H1 (cell line): ENCODE results near the gene GINS3. TPM values are rescaled to one million over a fixed set of nuclear protein-coding genes. Genes with fewer than 3 reads are reported as not detected.

Experiments
- CTCF ChIA-PET: fragments of 300-600 bp; sonication (Branson Sonifier 250); formaldehyde crosslinking; loops from one replicate; lab custom pipeline; 2021; ENCODE audit not compliant: partially characterized antibody; lab: Charles Lee
- POLR2A ChIA-PET: fragments of 300-600 bp; sonication (Branson Sonifier 250); formaldehyde crosslinking; loops from one replicate; lab custom pipeline; 2021; ENCODE audit warnings: inconsistent platforms; ENCODE audit not compliant: partially characterized antibody; lab: Charles Lee
- DNase-seq, 2 experiments: peaks; one replicate each; pipeline versions ENCODE4 v3.0.0 to v3.0.0-alpha.2; 2010 to 2022; ENCODE audit warnings: low spot score in 2 of 2, low read depth in 1 of 2, mixed read lengths in 1 of 2
- FAIRE-seq: peaks from 2 replicates; lab custom pipeline; 2011; peaks lifted over from hg19 to GRCh38; lab: Jason Lieb, UNC
- H2AFZ ChIP-seq: 2 replicates; pipeline ENCODE4 v1.8.1; 2012; ENCODE audit warnings: low read length, inconsistent platforms
- H2AK5ac ChIP-seq: 2 replicates; pipeline ENCODE4 v1.6.1; 2013; ENCODE audit warnings: low read depth, low read length
- H2BK120ac ChIP-seq: replicated peaks from 2 replicates; pipeline ENCODE3; 2013; ENCODE audit warnings: low read depth, low read length, inconsistent platforms
- H2BK12ac ChIP-seq: 2 replicates; pipeline ENCODE4 v1.6.1; 2013; ENCODE audit warnings: low read depth, low read length
- H2BK15ac ChIP-seq: 2 replicates; pipeline ENCODE4 v1.6.1; 2013; ENCODE audit warnings: low read length
- H2BK20ac ChIP-seq: 2 replicates; pipeline ENCODE4 v1.6.1; 2013; ENCODE audit warnings: low read length
- H2BK5ac ChIP-seq: 2 replicates; pipeline ENCODE4 v1.6.1; 2013; ENCODE audit warnings: low read depth, low read length
- H3K14ac ChIP-seq: 2 replicates; pipeline ENCODE4 v1.6.1; 2013; ENCODE audit warnings: inconsistent platforms; ENCODE audit not compliant: insufficient read length
- H3K18ac ChIP-seq: 2 replicates; pipeline ENCODE4 v1.6.1; 2013; ENCODE audit warnings: low read length; ENCODE audit errors: extremely low read depth
- H3K23ac ChIP-seq: 2 replicates; pipeline ENCODE4 v1.6.1; 2013; ENCODE audit warnings: inconsistent platforms; ENCODE audit not compliant: insufficient read length
- H3K23me2 ChIP-seq: 2 replicates; pipeline ENCODE4 v1.6.1; 2013; ENCODE audit warnings: low read depth, low read length
- H3K27ac ChIP-seq: 2 replicates; pipeline ENCODE4 v1.6.1; 2011; ENCODE audit warnings: low read depth, low read length, inconsistent platforms
- H3K27me3 ChIP-seq, 4 experiments: replicated peaks in 1 of 4; 1 replicate in 1 of 4; 2 replicates in 3 of 4; pipeline versions ENCODE4 v1.6.1 to v1.8.1; 2011 to 2013; ENCODE audit warnings: low read length in 3 of 4, mild to moderate bottlenecking in 3 of 4, inconsistent platforms in 2 of 4, mixed read lengths in 2 of 4, moderate library complexity in 1 of 4; ENCODE audit not compliant: control insufficient read depth in 3 of 4, insufficient read depth in 3 of 4; ENCODE audit errors: extremely low read depth in 1 of 4
- H3K36me3 ChIP-seq, 4 experiments: 2 replicates each; pipeline versions ENCODE4 v1.6.1 to v1.8.1; 2011 to 2013; ENCODE audit warnings: mild to moderate bottlenecking in 4 of 4, low read length in 3 of 4, moderate library complexity in 2 of 4, control low read depth in 1 of 4, inconsistent platforms in 1 of 4; ENCODE audit not compliant: insufficient read depth in 4 of 4, control insufficient read depth in 2 of 4
- H3K4ac ChIP-seq: replicated peaks from 2 replicates; pipeline ENCODE3; 2013; ENCODE audit warnings: low read length, low read depth, mixed read lengths, inconsistent platforms; ENCODE audit not compliant: insufficient read length
- H3K4me1 ChIP-seq, 4 experiments: replicated peaks in 1 of 4; 1 replicate in 1 of 4; 2 replicates in 3 of 4; pipeline versions ENCODE4 v1.6.1 to v1.8.1; 2011 to 2013; ENCODE audit warnings: low read length in 3 of 4, inconsistent platforms in 2 of 4, mixed read lengths in 1 of 4; ENCODE audit not compliant: insufficient read depth in 4 of 4, control insufficient read depth in 3 of 4
- H3K4me2 ChIP-seq, 2 experiments: 2 replicates each; pipeline versions ENCODE4 v1.6.1 to v1.8.1; 2011 to 2013; ENCODE audit warnings: low read depth in 2 of 2, low read length in 2 of 2, control low read depth in 1 of 2, inconsistent platforms in 1 of 2, mild to moderate bottlenecking in 1 of 2; ENCODE audit not compliant: insufficient read depth in 1 of 2
- H3K4me3 ChIP-seq, 4 experiments: fragments of 200-600, 300-600 bp in 1 of 4; sonication (generic), shearing (Covaris generic), sonication (Bioruptor Twin) in 1 of 4; 2 replicates each; pipeline versions ENCODE4 v1.5.1 to v1.8.1; 2011 to 2016; ENCODE audit warnings: low read length in 4 of 4, low read depth in 3 of 4, control low read depth in 2 of 4, inconsistent platforms in 2 of 4, mild to moderate bottlenecking in 2 of 4, mixed read lengths in 1 of 4, moderate library complexity in 1 of 4; ENCODE audit not compliant: insufficient read depth in 2 of 4; ENCODE audit errors: extremely low read depth in 1 of 4
- H3K56ac ChIP-seq: replicated peaks from 2 replicates; pipeline ENCODE3; 2013; ENCODE audit warnings: low read depth, mild to moderate bottlenecking, mixed read lengths, low read length, inconsistent platforms; ENCODE audit not compliant: insufficient read length
- H3K79me1 ChIP-seq: 2 replicates; pipeline ENCODE4 v1.6.1; 2013; ENCODE audit warnings: low read depth, low read length, control low read depth
- H3K79me2 ChIP-seq, 2 experiments: 2 replicates each; pipeline versions ENCODE4 v1.6.1 to v1.8.1; 2012 to 2013; ENCODE audit warnings: low read length in 2 of 2, mild to moderate bottlenecking in 2 of 2, inconsistent platforms in 1 of 2; ENCODE audit not compliant: insufficient read depth in 2 of 2, control insufficient read depth in 1 of 2
- H3K9ac ChIP-seq, 4 experiments: replicated peaks in 1 of 4; 1 replicate in 1 of 4; 2 replicates in 3 of 4; pipeline versions ENCODE4 v1.6.1 to v1.8.1; 2011 to 2013; ENCODE audit warnings: low read depth in 3 of 4, low read length in 3 of 4, control low read depth in 2 of 4, mild to moderate bottlenecking in 2 of 4, moderate library complexity in 2 of 4, inconsistent platforms in 1 of 4; ENCODE audit errors: extremely low read depth in 1 of 4
- H3K9me3 ChIP-seq, 2 experiments: 2 replicates each; pipeline versions ENCODE4 v1.6.1 to v1.8.1; 2012 to 2013; ENCODE audit warnings: mild to moderate bottlenecking in 2 of 2, moderate library complexity in 2 of 2, control low read depth in 1 of 2, inconsistent platforms in 1 of 2, low read depth in 1 of 2, low read length in 1 of 2, mixed read lengths in 1 of 2; ENCODE audit not compliant: insufficient read depth in 2 of 2
- H4K20me1 ChIP-seq, 2 experiments: replicated peaks in 1 of 2; 2 replicates each; pipeline versions ENCODE3 to v1.8.1; 2011 to 2013; ENCODE audit warnings: inconsistent platforms in 2 of 2, low read length in 2 of 2, mild to moderate bottlenecking in 1 of 2; ENCODE audit not compliant: insufficient read depth in 2 of 2, control insufficient read depth in 1 of 2
- H4K5ac ChIP-seq: 2 replicates; pipeline ENCODE4 v1.6.1; 2013; ENCODE audit warnings: low read length, low read depth, mixed read lengths, inconsistent platforms; ENCODE audit not compliant: insufficient read length
- H4K8ac ChIP-seq: 2 replicates; pipeline ENCODE4 v1.8.0; 2013; ENCODE audit warnings: mild to moderate bottlenecking, moderate library complexity, low read length, inconsistent platforms; ENCODE audit not compliant: insufficient read depth; ENCODE audit errors: extremely low read depth
- H4K91ac ChIP-seq: replicated peaks from 2 replicates; pipeline ENCODE3; 2013; ENCODE audit warnings: low read length, mixed read lengths, inconsistent platforms; ENCODE audit not compliant: insufficient read length
- NANOG ChIP-seq: IDR thresholded peaks from 2 replicates; pipeline ENCODE4 v1.6.1; 2011; ENCODE audit warnings: low read length, low read depth, mild to moderate bottlenecking, inconsistent platforms; ENCODE audit not compliant: insufficient read depth, poor library complexity, severe bottlenecking
- TAF1 ChIP-seq: IDR thresholded peaks from 2 replicates; pipeline ENCODE4 v1.6.1; 2011; ENCODE audit warnings: mild to moderate bottlenecking, low read depth, low read length
- TCF12 ChIP-seq: IDR thresholded peaks from 2 replicates; pipeline ENCODE4 v1.6.1; 2011; ENCODE audit warnings: low read depth, mild to moderate bottlenecking, low read length
- polyA plus RNA-seq, 7 experiments: library from polyadenylated mRNA; depleted of rRNA in 3 of 7; stranded (reverse) in 5 of 7; unstranded in 2 of 7; fragments of >200 nt in 5 of 7; fragments of 200-250 nt in 2 of 7; gene quantifications; 1 replicate in 5 of 7; 2 replicates in 1 of 7; 4 replicates in 1 of 7; pipeline versions ENCODE4 v1.2.1 to v1.2.3, GENCODE V29; 2011 to 2013; ENCODE audit warnings: missing spikeins in 2 of 7, mixed read lengths in 2 of 7
- total RNA-seq: library from RNA; stranded (reverse); fragmentation: NEBNext Ultra II Directional; extraction: Animal tissue kit (Norgen Biotek cat#: 25700); gene quantifications from 2 replicates; pipeline ENCODE4 v1.2.1, GENCODE V29; 2021

Gene GINS3
- total and polyA plus RNA-seq, 2 of the 8 experiments (the other 6 are each of a cell fraction or from before 2014, with no cell fraction given): 12.9 to 15.4 TPM

- H3K36me3 ChIP-seq: no peaks in the 10 kb centered on the region
- no peaks in the 10 kb centered on the region for H4K20me1 ChIP-seq
- H2BK15ac ChIP-seq: no peak overlapping the region
- H2BK5ac ChIP-seq: no peak overlapping the region
- no peak overlapping the region for H3K14ac ChIP-seq
- H4K8ac ChIP-seq: no peak overlapping the region
- H3K4ac ChIP-seq: no peak overlapping the region
- H2AFZ ChIP-seq: no peak overlapping the region
- no peaks in the 10 kb centered on the region for H3K4me1 ChIP-seq
- DNase-seq: no peak
- H3K18ac ChIP-seq: no peak overlapping the region
- H4K91ac ChIP-seq: no peak overlapping the region
- CTCF ChIA-PET: interaction anchor here (0.7 to 1.2 kb wide), 3 partner anchors 10 to 25 kb away, joined by 3 to 4 read pairs (median 3); no protein-coding TSS in a partner anchor
- TF ChIP-seq NANOG (no peak), TCF12 (no peak), TAF1 (no peak)
- TF ChIP-seq, all 59 proteins: peak for 0
- Histone ChIP-seq H2BK12ac (no peak overlapping the region), H3K27me3 (peaks cover 0 to 3% (median 0%) of the 10 kb centered on the region in 4 experiments; a peak in 1 of 7 replicates), H4K5ac (no peak overlapping the region), H3K27ac (no peak overlapping the region), H3K4me2 (no peak overlapping the region), H2BK120ac (no peak overlapping the region), H3K9me3 (no peaks in the 10 kb centered on the region), H3K56ac (no peak overlapping the region), H3K23ac (no peak overlapping the region), H3K4me3 (no peak overlapping the region), H2AK5ac (no peak overlapping the region), H3K79me1 (no peaks in the 10 kb centered on the region), H3K9ac (no peak overlapping the region), H3K23me2 (no peaks in the 10 kb centered on the region), H3K79me2 (no peaks in the 10 kb centered on the region), H2BK20ac (no peak overlapping the region)
- POLR2A ChIA-PET: interaction anchor here (1.0 kb wide), 1 partner anchor 12 kb away, joined by 3 read pairs; no protein-coding TSS in a partner anchor
- FAIRE-seq: no peak
These were observed 30.5 kb upstream of the GINS3 start for GRCh38 chr16:58361726-58362125.
